GM18517 (cell line): ENCODE results near the gene MXRA8.
A peak's percentile ranks its signal among the peaks of the same experiment; 100 is the strongest.

Experiments used
- ATAC-seq: cut with Tn5 transposase; IDR thresholded peaks from one replicate; pipeline ENCODE4 v1.9.1; 2021; ENCODE audit warnings: mild to moderate bottlenecking, moderate library complexity; ENCODE audit not compliant: unreplicated experiment

The MXRA8 gene

DNA sequence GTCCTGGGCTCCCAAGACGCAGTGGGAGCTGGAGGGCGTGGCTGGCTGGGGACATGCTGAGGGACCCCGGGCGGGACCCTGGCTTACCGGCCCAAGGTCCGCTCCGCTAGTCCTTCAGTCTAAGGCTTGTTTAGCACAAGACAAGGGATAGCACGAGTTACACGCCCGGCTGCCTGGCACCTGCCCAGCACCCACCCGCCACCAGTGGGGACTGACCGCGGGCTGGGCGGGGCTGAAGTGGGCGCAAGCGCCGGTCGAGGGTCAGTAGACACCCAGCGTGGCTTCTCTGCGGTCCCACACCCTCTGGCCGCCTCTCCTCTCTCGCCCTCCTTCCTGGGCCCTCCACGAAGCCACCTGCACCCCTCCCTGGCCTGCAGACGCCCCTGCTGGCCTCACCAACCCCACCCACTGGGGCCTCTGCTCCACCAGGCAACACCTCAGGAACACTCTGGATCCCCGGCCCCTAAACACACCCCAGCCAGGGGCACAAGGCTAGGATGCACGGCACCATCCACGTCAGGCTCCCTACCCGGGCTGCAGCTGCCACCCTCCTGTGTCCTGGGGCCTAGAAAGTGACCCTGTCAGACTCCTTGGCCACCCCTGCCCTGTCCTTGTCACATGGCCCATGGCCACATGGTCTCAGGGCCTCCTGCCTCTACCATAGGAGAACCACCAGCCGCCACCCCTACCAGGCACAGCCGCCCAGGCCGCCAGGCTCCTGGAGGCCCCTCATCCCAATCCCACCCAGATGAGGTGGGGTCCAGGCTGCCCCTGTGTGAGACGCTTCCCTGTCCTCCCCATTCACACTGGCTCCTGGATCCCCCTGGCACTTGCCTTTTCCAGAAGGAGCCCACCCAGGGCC, 21.2 kb downstream of the MXRA8 start:
- no peak for ATAC-seq

DNA sequence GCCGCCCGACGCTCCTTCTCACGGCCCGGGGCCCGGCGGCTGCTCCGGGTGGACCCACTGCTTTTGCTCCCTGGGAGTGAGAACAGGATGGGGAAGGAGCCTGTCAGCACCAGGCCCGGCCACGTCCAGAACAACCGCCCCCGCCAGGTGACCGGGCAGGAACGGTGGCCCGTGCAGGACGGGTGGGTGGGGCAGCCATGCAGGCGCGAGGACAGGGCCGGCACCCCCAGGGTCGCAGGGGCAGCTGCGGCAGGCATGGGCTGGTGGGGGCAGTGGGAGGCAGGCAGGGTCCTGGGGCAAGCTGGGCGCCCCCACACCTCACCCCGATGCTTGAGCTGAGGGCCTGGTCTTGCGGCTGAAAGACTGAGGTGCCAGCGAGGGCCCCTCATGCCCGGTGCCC, 21.9 kb downstream of the MXRA8 start:
- ATAC-seq = no peak

DNA sequence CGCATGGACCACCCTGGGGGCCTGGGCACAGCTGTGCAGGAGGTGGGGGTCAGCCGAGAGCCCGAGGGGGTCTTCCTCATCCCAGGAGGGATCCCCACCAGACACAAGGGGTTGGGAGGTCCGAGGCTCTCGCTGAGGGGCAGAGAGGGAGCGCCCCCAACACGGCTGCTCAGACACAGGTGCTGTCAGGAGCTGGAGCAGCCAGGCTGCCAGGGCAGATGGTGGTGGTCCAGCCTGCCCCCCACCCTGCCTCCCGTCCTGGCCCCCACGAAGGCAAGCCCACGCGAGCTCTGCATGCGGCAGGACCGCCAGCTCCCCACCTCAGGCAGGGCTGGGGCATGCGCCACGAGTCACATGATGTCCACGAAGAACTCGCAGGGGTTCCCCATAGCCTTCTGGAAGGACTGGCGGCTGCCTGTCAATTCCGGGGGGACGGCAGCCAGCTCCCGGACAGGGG, 22.5 kb downstream of the MXRA8 start:
- no peak for ATAC-seq

DNA sequence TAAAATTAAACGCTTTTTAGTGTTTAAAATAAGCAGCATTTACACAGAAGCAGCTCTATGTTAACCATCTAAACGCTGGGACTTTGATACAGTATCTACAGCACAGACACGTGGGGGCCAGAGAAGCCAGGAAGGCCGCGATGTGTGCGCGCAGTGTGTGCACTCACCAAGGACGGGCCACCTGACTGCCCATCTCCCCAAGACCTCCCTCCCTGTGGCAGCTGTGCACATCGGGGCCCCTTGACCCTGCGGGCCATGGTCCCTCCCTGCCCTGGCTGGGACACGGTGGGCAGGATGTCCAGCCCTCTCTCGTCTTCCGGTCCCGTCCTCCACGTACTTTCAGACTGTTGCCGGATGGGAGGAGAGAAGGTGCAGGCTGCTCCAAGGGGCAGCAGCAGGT, 23.1 kb downstream of the MXRA8 start:
- ATAC-seq = no peak

DNA sequence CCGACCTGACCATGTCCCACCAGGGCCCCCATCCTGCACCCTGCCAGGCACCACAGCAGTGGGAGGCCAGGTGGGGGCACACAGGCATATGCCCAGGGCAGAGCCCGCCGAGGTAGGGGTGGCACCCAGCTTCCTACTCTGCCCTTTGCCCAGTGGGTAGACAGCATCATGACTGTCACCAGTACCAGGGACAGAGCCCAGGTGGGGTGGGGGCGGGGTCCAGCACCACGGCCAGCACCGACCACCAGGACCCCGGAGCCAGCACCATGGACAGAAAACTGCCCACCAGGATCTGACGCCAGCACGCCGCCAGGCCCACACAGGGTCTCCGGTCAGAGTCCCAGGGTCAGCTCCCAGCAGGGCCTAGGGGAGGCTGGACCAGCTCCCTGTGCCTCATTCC, 23.5 kb downstream of the MXRA8 start:
- ATAC-seq = no peak

DNA sequence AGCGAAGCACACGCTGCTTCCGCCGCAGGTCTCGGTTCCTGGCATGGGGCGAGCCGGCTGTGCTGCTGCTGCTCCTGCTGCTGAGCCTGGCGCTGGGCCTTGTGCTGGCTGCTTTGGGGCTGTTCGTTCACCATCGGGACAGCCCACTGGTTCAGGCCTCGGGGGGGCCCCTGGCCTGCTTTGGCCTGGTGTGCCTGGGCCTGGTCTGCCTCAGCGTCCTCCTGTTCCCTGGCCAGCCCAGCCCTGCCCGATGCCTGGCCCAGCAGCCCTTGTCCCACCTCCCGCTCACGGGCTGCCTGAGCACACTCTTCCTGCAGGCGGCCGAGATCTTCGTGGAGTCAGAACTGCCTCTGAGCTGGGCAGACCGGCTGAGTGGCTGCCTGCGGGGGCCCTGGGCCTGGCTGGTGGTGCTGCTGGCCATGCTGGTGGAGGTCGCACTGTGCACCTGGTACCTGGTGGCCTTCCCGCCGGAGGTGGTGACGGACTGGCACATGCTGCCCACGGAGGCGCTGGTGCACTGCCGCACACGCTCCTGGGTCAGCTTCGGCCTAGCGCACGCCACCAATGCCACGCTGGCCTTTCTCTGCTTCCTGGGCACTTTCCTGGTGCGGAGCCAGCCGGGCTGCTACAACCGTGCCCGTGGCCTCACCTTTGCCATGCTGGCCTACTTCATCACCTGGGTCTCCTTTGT, 24.7 kb downstream of the MXRA8 start:
- ATAC-seq = no peak

DNA sequence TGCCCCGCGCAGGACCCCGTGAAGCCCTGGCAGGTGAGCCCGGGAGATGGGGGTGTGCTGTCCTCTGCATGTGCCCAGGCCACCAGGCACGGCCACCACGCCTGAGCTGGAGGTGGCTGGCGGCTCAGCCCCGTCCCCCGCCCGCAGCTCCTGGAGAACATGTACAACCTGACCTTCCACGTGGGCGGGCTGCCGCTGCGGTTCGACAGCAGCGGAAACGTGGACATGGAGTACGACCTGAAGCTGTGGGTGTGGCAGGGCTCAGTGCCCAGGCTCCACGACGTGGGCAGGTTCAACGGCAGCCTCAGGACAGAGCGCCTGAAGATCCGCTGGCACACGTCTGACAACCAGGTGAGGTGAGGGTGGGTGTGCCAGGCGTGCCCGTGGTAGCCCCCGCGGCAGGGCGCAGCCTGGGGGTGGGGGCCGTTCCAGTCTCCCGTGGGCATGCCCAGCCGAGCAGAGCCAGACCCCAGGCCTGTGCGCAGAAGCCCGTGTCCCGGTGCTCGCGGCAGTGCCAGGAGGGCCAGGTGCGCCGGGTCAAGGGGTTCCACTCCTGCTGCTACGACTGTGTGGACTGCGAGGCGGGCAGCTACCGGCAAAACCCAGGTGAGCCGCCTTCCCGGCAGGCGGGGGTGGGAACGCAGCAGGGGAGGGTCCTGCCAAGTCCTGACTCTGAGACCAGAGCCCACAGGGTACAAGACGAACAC, 25.4 kb downstream of the MXRA8 start:
- no peak for ATAC-seq

DNA sequence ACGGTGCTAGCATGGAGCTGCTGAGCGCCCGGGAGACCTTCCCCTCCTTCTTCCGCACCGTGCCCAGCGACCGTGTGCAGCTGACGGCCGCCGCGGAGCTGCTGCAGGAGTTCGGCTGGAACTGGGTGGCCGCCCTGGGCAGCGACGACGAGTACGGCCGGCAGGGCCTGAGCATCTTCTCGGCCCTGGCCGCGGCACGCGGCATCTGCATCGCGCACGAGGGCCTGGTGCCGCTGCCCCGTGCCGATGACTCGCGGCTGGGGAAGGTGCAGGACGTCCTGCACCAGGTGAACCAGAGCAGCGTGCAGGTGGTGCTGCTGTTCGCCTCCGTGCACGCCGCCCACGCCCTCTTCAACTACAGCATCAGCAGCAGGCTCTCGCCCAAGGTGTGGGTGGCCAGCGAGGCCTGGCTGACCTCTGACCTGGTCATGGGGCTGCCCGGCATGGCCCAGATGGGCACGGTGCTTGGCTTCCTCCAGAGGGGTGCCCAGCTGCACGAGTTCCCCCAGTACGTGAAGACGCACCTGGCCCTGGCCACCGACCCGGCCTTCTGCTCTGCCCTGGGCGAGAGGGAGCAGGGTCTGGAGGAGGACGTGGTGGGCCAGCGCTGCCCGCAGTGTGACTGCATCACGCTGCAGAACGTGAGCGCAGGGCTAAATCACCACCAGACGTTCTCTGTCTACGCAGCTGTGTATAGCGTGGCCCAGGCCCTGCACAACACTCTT, 26.2 kb downstream of the MXRA8 start:
- ATAC-seq = no peak

DNA sequence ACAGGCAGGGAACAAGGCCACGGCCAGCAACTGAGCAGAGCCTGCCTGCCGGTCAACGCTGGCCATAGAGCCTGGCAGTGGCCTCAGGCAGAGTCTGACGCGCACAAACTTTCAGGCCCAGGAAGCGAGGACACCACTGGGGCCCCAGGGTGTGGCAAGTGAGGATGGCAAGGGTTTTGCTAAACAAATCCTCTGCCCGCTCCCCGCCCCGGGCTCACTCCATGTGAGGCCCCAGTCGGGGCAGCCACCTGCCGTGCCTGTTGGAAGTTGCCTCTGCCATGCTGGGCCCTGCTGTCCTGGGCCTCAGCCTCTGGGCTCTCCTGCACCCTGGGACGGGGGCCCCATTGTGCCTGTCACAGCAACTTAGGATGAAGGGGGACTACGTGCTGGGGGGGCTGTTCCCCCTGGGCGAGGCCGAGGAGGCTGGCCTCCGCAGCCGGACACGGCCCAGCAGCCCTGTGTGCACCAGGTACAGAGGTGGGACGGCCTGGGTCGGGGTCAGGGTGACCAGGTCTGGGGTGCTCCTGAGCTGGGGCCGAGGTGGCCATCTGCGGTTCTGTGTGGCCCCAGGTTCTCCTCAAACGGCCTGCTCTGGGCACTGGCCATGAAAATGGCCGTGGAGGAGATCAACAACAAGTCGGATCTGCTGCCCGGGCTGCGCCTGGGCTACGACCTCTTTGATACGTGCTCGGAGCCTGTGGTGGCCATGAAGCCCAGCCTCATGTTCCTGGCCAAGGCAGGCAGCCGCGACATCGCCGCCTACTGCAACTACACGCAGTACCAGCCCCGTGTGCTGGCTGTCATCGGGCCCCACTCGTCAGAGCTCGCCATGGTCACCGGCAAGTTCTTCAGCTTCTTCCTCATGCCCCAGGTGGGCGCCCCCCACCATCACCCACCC, 27.0 kb downstream of the MXRA8 start, which contains the start of gene TAS1R3:
Gene TAS1R3 (plus strand): TSS at position 213 of the 898 bp plus-strand sequence. CDS start 66 bp downstream, at position 279.
- ATAC-seq = no peak

DNA sequence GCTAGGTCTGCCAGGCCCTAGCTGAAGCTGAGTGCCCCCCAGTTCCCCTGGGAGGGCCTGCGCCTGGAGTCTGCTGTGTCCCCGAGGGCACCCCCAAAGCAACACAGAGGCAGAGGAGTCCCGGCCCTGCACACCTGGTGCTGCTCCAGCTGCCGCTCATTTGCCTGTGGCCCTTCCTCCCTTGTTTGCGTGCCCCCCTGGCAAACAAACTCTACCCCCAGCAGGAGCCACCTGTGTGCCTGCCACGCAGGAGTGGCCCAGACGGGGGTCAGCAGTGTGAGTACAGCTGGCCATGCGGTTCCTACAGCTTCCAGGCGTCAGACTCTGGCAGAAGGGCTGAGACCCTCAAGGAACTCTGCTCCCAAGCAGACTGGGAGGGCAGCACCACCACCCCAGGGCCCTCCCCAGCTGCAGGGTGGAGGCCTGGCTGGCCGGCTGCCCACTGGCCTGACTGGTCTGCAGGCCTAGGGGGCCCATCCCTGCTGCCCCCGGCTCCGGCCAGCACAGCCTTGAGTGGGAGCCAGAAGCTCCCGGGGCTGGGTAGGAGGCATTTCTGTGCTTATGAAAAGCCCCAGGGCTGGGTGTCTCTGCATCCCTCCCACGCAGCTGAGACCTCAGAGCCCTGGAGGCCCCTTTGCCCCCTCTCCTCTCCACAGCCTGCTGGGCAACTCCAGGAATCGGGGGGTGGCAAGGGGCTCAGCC, 27.8 kb downstream of the MXRA8 start:
- no peak for ATAC-seq

DNA sequence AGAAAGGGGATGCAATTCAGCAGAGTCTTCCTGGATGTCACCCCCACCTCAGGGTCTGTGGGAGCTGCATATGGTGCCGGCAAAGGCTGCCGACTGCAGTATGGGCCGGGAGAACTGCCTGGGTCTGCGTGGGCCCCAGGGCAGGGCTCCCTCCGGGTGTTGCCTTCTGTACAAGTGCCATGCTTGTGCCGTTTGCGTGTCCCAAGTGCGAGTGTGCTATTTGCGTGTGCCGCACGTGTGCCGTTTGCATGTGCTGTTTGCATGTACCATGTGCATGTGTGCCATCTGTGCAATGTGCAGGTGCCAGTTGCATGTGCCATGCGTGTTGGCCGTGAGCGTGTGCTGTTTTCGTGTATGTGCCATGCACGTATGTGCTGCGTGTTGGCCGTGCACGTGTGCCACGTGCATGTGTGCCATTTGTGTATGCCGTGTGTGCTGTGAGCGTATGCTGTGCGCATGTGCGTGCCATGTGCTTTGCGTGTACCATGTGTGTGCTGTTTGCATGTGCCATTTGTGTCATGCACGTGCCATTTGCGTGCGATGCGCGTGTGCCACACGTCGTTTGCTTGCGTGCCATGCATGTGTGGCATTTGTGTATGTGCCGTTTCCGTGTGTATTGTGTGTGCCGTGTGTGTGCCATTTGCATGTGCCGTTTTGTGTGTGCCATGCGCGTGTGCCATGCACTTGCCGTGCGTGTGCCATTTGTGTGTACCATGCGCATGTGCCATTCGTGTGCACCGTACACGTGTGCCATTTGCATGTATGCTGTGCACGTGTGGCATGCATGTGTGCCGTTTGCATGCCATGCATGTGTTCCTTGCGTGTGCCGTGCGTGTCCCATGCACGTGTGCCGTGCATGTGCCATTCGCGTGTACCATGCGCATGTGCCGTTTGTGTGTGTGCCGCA, 28.8 kb downstream of the MXRA8 start:
- no peak for ATAC-seq

DNA sequence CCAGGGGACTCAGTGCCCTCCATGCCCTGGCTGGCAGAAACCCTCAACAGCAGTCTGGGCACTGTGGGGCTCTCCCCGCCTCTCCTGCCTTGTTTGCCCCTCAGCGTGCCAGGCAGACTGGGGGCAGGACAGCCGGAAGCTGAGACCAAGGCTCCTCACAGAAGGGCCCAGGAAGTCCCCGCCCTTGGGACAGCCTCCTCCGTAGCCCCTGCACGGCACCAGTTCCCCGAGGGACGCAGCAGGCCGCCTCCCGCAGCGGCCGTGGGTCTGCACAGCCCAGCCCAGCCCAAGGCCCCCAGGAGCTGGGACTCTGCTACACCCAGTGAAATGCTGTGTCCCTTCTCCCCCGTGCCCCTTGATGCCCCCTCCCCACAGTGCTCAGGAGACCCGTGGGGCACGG, 30.1 kb downstream of the MXRA8 start:
- no peak for ATAC-seq

DNA sequence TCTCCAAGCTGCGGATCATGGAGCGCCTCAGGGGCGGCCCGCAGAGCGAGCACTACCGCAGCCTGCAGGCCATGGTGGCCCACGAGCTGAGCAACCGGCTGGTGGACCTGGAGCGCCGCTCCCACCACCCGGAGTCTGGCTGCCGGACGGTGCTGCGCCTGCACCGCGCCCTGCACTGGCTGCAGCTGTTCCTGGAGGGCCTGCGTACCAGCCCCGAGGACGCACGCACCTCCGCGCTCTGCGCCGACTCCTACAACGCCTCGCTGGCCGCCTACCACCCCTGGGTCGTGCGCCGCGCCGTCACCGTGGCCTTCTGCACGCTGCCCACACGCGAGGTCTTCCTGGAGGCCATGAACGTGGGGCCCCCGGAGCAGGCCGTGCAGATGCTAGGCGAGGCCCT, 31.1 kb downstream of the MXRA8 start:
- no peak for ATAC-seq

DNA sequence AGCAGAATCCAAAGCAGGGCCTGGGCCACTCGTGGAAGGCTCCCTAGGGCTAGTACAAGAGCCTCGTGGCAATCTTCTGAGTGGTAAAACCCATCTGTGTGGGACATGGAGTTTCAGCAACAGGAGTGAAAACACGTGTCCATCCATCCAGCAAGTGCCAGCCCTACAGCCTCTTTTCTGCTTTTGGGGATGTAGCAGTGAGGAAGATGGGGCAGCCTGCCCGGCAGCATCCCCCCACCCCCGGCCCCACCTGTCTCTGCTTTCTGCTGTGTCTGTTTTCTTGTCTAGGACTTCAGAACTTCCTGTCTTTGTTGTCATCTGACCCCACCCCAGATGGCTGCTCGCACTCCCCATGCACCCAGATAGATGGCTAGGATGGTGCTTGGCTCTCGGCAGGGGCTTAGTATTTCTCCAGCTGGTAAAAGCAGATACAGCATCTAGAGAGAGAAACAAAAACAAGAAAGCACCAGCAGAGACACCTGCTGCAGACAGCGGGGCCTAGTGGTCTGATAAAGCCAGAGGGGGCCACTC, 32.2 kb downstream of the MXRA8 start:
- no peak for ATAC-seq

DNA sequence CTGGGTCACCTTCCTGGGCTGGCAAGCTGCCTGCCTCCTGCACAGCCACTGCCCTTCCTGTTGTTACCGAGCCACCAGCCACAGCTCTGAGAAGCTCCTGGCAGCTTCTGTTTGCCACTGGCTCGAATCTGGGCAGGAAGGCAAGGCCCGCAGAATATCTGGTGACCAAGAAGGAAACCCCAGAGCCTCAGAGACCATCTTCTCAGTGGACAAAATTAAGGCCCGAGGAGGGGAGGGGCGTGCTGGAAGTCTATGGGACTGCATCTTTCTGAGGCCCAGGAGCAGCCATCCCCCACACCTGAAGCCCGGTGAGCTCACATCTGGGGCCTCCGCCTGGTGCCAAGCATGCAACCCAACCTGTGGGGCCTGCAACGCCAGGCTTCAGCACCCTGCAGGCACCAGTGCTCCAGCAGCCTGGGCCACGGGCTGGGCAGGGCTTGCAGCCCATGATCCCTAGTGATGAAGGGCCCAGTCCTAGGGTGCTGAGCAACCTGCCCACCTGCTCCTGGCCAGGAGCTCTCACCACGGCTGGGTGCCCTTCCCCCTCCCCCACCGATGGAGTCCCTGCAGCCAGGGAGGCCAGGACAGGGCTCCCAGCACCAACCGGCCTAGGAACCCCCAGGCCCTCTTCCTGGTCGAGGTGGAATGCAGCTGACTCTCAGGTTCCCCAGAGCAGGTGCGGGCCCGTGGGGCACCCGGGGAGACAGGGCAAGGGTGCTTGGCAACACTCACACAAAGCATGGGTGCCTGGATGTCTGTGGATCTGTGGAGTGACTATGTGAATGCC, 32.9 kb downstream of the MXRA8 start:
- ATAC-seq = no peak

DNA sequence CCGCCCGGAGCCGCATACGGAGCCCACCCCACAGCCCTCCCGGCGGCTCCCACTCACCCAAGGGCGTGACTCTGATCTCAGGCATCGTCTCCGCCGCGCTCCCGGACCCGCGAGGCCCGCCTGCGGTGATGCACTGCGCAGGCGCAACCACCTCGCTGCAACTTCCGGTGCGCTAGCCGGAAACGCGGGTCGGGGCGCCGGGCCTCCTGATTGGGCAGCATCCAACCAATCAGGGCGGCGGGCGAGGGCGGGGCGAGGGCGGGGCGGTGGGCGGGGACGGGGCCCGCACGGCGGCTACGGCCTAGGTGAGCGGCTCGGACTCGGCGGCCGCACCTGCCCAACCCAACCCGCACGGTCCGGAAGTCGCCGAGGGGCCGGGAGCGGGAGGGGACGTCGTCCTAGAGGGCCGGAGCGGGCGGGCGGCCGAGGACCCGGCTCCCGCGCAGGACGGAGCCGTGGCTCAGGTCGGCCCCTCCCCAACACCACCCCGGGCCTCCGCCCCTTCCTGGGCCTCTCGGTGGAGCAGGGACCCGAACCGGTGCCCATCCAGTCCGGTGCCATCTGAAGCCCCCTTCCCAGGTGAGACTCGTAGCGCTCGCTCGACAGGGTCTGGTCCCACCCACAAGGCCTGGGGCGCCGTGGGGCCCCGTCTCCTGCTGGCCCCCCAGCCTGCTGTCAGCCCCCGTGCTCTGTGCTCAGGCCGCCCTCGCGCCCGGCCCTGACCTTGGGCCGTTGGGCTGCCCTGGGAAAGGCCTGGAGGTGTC, 33.6 kb downstream of the MXRA8 start, which contains the start of the genes CPTP and INTS11:
Gene CPTP (plus strand): TSS at position 279 of the 764 bp plus-strand sequence. CDS start 2,109 bp downstream, outside the sequence.
Gene INTS11 (minus strand): TSS at position 137 of the 764 bp plus-strand sequence. CDS start 52 bp downstream, at position 85.
- ATAC-seq = peak; percentile 65
